Measurements from ENCODE around the gene SLC22A2. TPM values are rescaled to one million over a fixed set of nuclear protein-coding genes. Genes with fewer than 3 reads are reported as not detected.

The SLC22A2 gene
- polyA plus RNA-seq, 1 donor (not counting 4 experiments of a cell fraction or from before 2014, with no cell fraction given): not detected

GRCh38 chr6:160222491-160222890, 36.1 kb downstream of the SLC22A2 start:
- no peak overlapping the region for H3K27ac ChIP-seq (ENCODE audit: control insufficient read depth, insufficient read depth, low read length)

GRCh38 chr6:160221918-160222317, 36.7 kb downstream of the SLC22A2 start:
- Histone ChIP-seq H3K9ac (ENCODE audit: control insufficient read depth, extremely low read depth, insufficient read depth, low read length) (no peak overlapping the region), H3K27me3 (ENCODE audit: control insufficient read depth, extremely low read depth, insufficient read depth, low read length) (no peaks in the 10 kb centered on the region), H3K79me2 (ENCODE audit: control insufficient read depth, insufficient read depth, low read length) (no peaks in the 10 kb centered on the region), H3K9me3 (ENCODE audit: control insufficient read depth, low read depth, low read length) (no peaks in the 10 kb centered on the region), H3K36me3 (ENCODE audit: control insufficient read depth in 2 of 2, extremely low read depth in 1 of 2, insufficient read depth in 2 of 2, low read length in 2 of 2) (no peaks in the 10 kb centered on the region), H3K27ac (ENCODE audit: control insufficient read depth, insufficient read depth, low read length) (no peak overlapping the region), H3K4me3 (ENCODE audit: control insufficient read depth in 2 of 3, extremely low read depth in 1 of 3, insufficient read depth in 2 of 3, low read depth in 1 of 3, low read length in 3 of 3) (no peak overlapping the region), H3K4me1 (ENCODE audit: control insufficient read depth, extremely low read depth, insufficient read depth, low read length) (no peaks in the 10 kb centered on the region), H3K4me2 (ENCODE audit: control insufficient read depth, extremely low read depth, insufficient read depth, low read depth, low read length) (no peak overlapping the region), H3K9me1 (ENCODE audit: control insufficient read depth, extremely low read depth, insufficient read depth, low read length) (no peaks in the 10 kb centered on the region), H4K20me1 (ENCODE audit: control insufficient read depth, extremely low read depth, insufficient read depth, low read length) (no peaks in the 10 kb centered on the region), H2AFZ (ENCODE audit: control insufficient read depth, low read length) (no peak overlapping the region)
- DNase-seq (ENCODE audit: low read depth, low spot score): no peak
- FAIRE-seq: no peak
- TF ChIP-seq EZH2 (IDR thresholded peaks at IDR 0.05; ENCODE audit: low read length) (no peak), CTCF (optimal IDR thresholded peaks at IDR 0.05 in 1 of 3, IDR thresholded peaks at IDR 0.05 in 1 of 3, conservative IDR thresholded peaks at IDR 0.05 in 1 of 3; ENCODE audit: extremely low read depth in 1 of 3, insufficient read depth in 2 of 3, low read length in 3 of 3) (no peak)
- dilution Hi-C loops (cut with MboI; ENCODE audit: extremely low pct_ligation_motif_present, low sequenced_read_pairs): no loop called here

More at GRCh38 chr6:160222491-160222890, 36.1 kb downstream of the SLC22A2 start:
- Histone ChIP-seq H3K4me3 (ENCODE audit: control insufficient read depth in 2 of 3, extremely low read depth in 1 of 3, insufficient read depth in 2 of 3, low read depth in 1 of 3, low read length in 3 of 3) (no peak overlapping the region), H3K9ac (ENCODE audit: control insufficient read depth, extremely low read depth, insufficient read depth, low read length) (no peak overlapping the region), H3K79me2 (ENCODE audit: control insufficient read depth, insufficient read depth, low read length) (no peaks in the 10 kb centered on the region), H3K9me1 (ENCODE audit: control insufficient read depth, extremely low read depth, insufficient read depth, low read length) (no peaks in the 10 kb centered on the region), H2AFZ (ENCODE audit: control insufficient read depth, low read length) (no peak overlapping the region), H3K4me1 (ENCODE audit: control insufficient read depth, extremely low read depth, insufficient read depth, low read length) (no peaks in the 10 kb centered on the region), H3K36me3 (ENCODE audit: control insufficient read depth in 2 of 2, extremely low read depth in 1 of 2, insufficient read depth in 2 of 2, low read length in 2 of 2) (no peaks in the 10 kb centered on the region), H3K27me3 (ENCODE audit: control insufficient read depth, extremely low read depth, insufficient read depth, low read length) (no peaks in the 10 kb centered on the region), H3K4me2 (ENCODE audit: control insufficient read depth, extremely low read depth, insufficient read depth, low read depth, low read length) (no peak overlapping the region), H3K9me3 (ENCODE audit: control insufficient read depth, low read depth, low read length) (no peaks in the 10 kb centered on the region), H4K20me1 (ENCODE audit: control insufficient read depth, extremely low read depth, insufficient read depth, low read length) (no peaks in the 10 kb centered on the region)
- TF ChIP-seq CTCF (optimal IDR thresholded peaks at IDR 0.05 in 1 of 3, IDR thresholded peaks at IDR 0.05 in 1 of 3, conservative IDR thresholded peaks at IDR 0.05 in 1 of 3; ENCODE audit: extremely low read depth in 1 of 3, insufficient read depth in 2 of 3, low read length in 3 of 3) (no peak), EZH2 (IDR thresholded peaks at IDR 0.05; ENCODE audit: low read length) (no peak)
- dilution Hi-C loops (cut with MboI; ENCODE audit: extremely low pct_ligation_motif_present, low sequenced_read_pairs): no loop called here
- FAIRE-seq: no peak
- DNase-seq (ENCODE audit: low read depth, low spot score): no peak

Data from keratinocyte (primary cell).